ENCODE data around the gene USP21. TPM values are rescaled to one million over a fixed set of nuclear protein-coding genes. Genes with fewer than 3 reads are reported as not detected.

The USP21 gene
- total RNA-seq, 6 donors from 2014 or later = 14.1 to 48.2 (median 21.8) TPM

DNA sequence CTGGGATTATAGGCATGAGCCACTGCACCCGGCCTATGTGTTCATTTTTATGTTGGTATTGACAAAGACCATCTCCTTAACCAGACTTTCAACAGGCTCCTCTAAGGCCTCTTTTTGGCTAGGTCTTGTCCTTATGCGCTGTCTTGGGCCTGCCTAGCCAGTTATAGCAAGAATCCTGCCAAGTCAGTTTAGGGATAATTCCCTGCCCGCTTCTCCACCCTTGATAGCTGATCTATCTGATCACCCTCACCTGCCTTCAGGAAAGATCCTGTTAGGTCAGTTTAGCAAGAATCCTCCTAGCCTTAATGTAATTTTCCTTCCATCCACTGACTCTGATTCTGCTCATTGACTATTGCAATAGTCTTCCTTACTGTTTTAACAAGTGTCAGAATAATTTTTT is 20.4 kb downstream of the USP21 start:
- TF ChIP-seq EP300 (IDR thresholded peaks at IDR 0.05) = no peak
- no peaks in the 10 kb centered on the region for H3K9me3 ChIP-seq
- no peaks in the 10 kb centered on the region for H3K27me3 ChIP-seq
- peaks cover 25 to 36% (median 29%) of the 10 kb centered on the region in 4 donors for H3K4me1 ChIP-seq
- DNase-seq (no peak), ATAC-seq (ENCODE audit: low FRiP score in 2 of 2) (no peak)
- H3K27ac ChIP-seq = no peak overlapping the region
- H3K36me3 ChIP-seq = peaks cover 0 to 14% (median 7%) of the 10 kb centered on the region in 4 donors
- H3K4me3 ChIP-seq = no peak overlapping the region
- 77 to 92% methylated on average over 3 of the region's 3 CpGs for WGBS, 2 donors

DNA sequence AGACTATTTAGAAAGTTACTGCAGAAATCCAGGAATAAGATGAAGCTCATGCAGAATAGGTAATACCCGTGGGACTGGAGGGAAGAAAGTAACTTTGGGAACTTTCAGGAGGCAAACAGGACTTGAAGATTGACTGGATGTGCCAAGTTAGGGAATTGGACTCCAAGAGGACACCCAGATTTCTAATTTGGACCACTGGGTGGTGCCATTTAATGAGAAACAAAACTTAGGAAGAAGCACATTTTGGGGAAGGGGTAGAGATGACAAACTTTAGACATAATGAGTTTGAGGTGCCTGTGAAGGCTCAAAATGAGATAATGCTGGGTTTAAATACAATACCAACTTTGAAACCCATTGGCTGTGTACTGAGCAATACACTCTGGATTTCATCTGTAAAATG is 21.3 kb downstream of the USP21 start:
- no peak for ATAC-seq (ENCODE audit: low FRiP score in 2 of 2)
- TF ChIP-seq POLR2AphosphoS5 (IDR thresholded peaks at IDR 0.05) = no peak
- TF ChIP-seq, protein P1, sequence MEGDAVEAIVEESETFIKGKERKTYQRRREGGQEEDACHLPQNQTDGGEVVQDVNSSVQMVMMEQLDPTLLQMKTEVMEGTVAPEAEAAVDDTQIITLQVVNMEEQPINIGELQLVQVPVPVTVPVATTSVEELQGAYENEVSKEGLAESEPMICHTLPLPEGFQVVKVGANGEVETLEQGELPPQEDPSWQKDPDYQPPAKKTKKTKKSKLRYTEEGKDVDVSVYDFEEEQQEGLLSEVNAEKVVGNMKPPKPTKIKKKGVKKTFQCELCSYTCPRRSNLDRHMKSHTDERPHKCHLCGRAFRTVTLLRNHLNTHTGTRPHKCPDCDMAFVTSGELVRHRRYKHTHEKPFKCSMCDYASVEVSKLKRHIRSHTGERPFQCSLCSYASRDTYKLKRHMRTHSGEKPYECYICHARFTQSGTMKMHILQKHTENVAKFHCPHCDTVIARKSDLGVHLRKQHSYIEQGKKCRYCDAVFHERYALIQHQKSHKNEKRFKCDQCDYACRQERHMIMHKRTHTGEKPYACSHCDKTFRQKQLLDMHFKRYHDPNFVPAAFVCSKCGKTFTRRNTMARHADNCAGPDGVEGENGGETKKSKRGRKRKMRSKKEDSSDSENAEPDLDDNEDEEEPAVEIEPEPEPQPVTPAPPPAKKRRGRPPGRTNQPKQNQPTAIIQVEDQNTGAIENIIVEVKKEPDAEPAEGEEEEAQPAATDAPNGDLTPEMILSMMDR (IDR thresholded peaks at IDR 0.05) = peak in 1 of 6 experiments; percentile 22
- peaks cover 34 to 43% (median 36%) of the 10 kb centered on the region in 4 donors for H3K4me1 ChIP-seq

DNA sequence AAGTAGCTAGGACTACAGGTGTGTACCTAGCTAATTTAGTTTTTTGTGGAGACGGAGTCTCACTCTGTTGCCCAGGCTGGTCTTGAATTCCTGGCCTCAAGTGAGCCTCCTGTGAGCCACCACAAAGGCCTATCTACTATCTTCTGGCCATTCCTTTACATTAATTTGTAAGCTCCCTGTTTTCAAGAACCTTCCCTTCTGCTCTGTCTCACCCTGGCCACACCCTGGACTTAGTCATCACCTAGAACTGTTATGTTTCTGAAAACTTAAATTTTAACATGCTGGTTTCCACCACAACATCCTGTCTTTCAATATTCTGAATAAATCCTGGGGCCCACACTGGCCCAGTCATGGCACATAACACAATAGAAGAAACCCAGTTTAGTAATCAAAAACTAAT is 22.9 kb downstream of the USP21 start:
- 84 to 100% methylated on average over 1 of the region's 1 CpG for whole genome bisulfite sequencing, 2 donors
- peaks cover 37 to 42% (median 39%) of the 10 kb centered on the region in 4 donors for H3K4me1 ChIP-seq

More for the DNA sequence above, 21.3 kb downstream of the USP21 start:
- peaks cover 0 to 4% (median under 1%) of the 10 kb centered on the region in 4 donors for H3K36me3 ChIP-seq
- 67 to 71% methylated on average over 1 of the region's 1 CpG for WGBS, 2 donors
- no peak overlapping the region for H3K4me3 ChIP-seq
- no peaks in the 10 kb centered on the region for H3K27me3 ChIP-seq
- no peaks in the 10 kb centered on the region for H3K9me3 ChIP-seq
- DNase-seq = no peak
- no peak overlapping the region for H3K27ac ChIP-seq

DNA sequence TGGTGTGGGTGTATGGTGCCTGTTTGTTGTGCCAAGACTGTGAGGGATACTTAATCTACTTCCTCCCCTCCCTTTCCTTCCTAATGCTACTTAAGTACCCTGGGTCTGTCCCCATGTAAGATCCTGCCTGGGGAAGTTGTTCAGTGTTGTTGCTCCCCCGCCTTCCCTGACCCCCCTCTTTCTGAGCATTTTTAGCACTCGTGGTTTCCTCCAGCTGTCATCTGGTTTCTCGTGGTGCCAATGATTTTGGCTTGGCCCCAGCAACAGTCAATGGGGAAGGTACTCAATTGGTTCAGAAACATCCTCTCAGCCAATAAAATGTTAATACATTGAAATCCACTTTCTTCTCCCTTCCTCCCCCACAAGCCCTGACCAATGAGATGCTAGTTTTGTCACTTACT is 26.0 kb downstream of the USP21 start:
- peak in 2 of 4 donors; percentile 14 to 19 for TF ChIP-seq POLR2A (IDR thresholded peaks at IDR 0.05)
- peak; percentile 47 to 80 for TF ChIP-seq POLR2AphosphoS5 (IDR thresholded peaks at IDR 0.05)
- TF ChIP-seq, protein P1 (IDR thresholded peaks at IDR 0.05) = no peak
- Histone ChIP-seq H3K9me3 (no peaks in the 10 kb centered on the region), H3K27ac (peak overlapping the region; percentile 48 to 79 (median 73)), H3K4me1 (peaks cover 33 to 40% (median 34%) of the 10 kb centered on the region in 4 donors), H3K27me3 (no peaks in the 10 kb centered on the region), H3K4me3 (no peak overlapping the region), H3K36me3 (no peaks in the 10 kb centered on the region)
- DNase-seq (peak in 1 of 2 donors; percentile 81), ATAC-seq (ENCODE audit: low FRiP score in 2 of 2) (peak; percentile 89)
- 3 to 4% methylated on average over 3 of the region's 3 CpGs for WGBS, 2 donors

More for the DNA sequence above, 22.9 kb downstream of the USP21 start:
- no peaks in the 10 kb centered on the region for H3K9me3 ChIP-seq
- peak overlapping the region in 3 of 4 donors; percentile 43 to 68 (median 60) for H3K27ac ChIP-seq
- H3K27me3 ChIP-seq = no peaks in the 10 kb centered on the region
- ATAC-seq (ENCODE audit: low FRiP score in 2 of 2) (no peak), DNase-seq (no peak)
- H3K4me3 ChIP-seq = no peak overlapping the region
- no peaks in the 10 kb centered on the region for H3K36me3 ChIP-seq
- TF ChIP-seq EP300 (IDR thresholded peaks at IDR 0.05) (no peak), POLR2A (IDR thresholded peaks at IDR 0.05) (no peak), POLR2AphosphoS5 (IDR thresholded peaks at IDR 0.05) (no peak)
- TF ChIP-seq, protein P1 (IDR thresholded peaks at IDR 0.05) = no peak

DNA sequence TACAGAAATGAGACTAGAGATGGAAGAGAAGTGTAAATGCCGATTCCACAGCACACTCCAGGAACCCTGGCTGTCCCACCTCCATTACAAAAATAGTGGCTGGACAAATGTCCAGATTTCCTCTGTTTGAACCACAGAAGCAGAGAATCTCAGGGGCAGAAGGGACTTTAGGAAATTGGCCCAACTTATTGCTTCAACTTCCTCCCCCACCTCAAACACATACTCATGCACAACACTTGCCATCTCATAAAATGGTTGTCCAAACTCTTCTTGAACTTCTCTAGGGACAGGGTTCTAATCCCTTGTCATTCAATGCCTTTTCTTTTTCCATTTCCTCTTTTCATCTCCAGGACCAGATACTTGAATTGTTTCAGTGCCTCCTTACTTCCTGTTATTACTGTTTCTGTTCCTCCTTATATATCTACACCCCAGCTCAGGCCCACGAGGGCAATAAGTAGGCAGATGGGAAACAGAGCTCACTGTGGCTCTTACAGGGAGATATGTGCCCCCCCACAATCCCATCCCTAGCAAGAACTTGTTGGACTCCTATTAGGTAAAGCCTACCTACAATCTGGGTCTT is 26.5 kb downstream of the USP21 start:
- Histone ChIP-seq H3K4me1 (peaks cover 33 to 40% (median 34%) of the 10 kb centered on the region in 4 donors), H3K36me3 (no peaks in the 10 kb centered on the region), H3K27me3 (no peaks in the 10 kb centered on the region), H3K27ac (peak overlapping the region; percentile 48 to 79 (median 73)), H3K9me3 (no peaks in the 10 kb centered on the region), H3K4me3 (no peak overlapping the region)
- no peak for TF ChIP-seq POLR2AphosphoS5 (IDR thresholded peaks at IDR 0.05)
- TF ChIP-seq, protein P1 (IDR thresholded peaks at IDR 0.05) = no peak
- TF ChIP-seq POLR2A (IDR thresholded peaks at IDR 0.05) = peak in 1 of 4 donors; percentile 5
- peak in 1 of 2 donors; percentile 65 for ATAC-seq (ENCODE audit: low FRiP score in 2 of 2)
- 12 to 26% methylated on average over 2 of the region's 2 CpGs for WGBS, 2 donors
- no peak for DNase-seq
